ENCODE results near the gene UHRF1. TPM values are rescaled to one million over a fixed set of nuclear protein-coding genes. Genes with fewer than 3 reads are reported as not detected.

The UHRF1 gene
- total and polyA plus RNA-seq, 2 of the 4 experiments (the other 2 are of a cell fraction) = 47.4 to 57.4 TPM

DNA sequence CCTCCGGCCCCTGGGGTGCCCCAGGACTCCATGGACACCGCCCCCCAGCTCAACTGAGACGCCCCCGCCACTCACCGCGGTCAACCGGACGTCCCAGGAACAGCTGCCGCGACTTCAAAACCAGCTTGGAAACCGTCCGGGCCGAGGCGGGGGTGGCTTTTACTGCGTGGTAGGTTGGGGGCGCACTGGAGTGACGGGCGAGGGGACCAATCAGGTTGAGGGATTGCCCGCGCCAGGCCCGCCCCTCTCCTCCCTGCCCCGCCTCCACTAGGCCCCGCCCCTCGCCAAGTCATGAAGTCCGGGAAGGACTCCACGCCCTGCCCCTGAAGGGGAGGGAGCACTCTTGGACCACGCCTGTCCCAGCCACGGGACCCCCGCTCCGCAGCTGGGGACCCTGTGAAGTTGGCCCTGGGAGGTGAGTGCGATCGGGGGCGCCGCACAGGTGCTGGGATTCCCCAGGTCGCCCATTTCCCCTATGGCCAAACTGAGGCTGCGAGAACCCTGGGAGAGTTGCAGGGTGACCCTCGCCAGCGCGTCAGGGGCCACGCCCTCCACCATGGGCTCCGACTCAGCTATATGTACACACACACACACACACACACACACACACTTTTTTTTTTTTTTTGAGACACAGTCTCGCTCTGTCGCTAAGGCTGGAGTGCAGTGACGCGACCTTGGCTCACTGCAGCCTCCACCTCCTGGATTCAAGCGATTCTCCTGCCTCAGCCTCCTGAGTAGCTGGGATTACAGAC, 41.6 kb upstream of the UHRF1 start, which contains the start of gene PLIN3 (continued):
- TF ChIP-seq MAZ (IDR thresholded peaks at IDR 0.05; ENCODE audit: borderline replicate concordance, low read depth, low read length) = peak; percentile 80; the same call in 1 of the 2 replicates
- TF ChIP-seq CHD1 (IDR thresholded peaks at IDR 0.05; ENCODE audit: low read depth, low read length) = no peak
- TF ChIP-seq CEBPB (IDR thresholded peaks at IDR 0.05; ENCODE audit: low read depth, low read length) = no peak

DNA sequence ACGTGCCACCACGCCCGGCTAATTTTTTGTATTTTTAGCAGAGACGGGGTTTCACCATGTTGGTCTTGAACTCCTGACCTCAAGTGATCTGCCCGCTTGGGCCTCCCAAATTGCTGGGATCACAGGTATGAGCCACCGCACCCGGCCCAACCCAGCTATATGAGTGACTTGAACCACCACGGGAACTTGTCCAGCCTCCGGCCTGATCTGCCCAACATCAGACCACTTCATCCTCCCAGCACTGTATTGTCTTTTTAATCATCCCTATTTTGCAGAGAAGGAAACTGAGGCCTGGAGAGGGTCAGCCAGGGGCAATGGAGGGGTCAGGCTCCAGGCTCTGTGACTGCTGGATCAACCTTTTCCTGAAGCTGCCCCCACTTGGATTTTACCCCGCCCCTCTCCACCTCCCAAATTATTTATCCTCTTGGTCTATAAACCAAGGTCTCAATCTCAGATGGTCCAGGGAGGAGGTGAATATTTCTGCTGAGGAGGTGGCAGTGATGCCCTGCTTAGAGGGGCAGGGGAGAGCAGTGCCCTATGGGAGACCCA, 40.9 kb upstream of the UHRF1 start:
- peaks cover 6 to 45% of the 10 kb centered on the region in 2 experiments; a peak in 3 of 4 replicates for H3K79me1 ChIP-seq (ENCODE audit: low read depth in 1 of 2, low read length in 2 of 2)
- H3K27ac ChIP-seq (ENCODE audit: insufficient read depth, low read length) = no peak overlapping the region
- dilution Hi-C loops (cut with HindIII; ENCODE audit: low sequenced_read_pairs, unreplicated experiment) = no loop called here
- intact Hi-C loops (cut with micrococcal nuclease) = loop anchor here (5.0 kb wide), 1 partner anchor 56 kb away; no protein-coding TSS in a partner anchor
- H4K5ac ChIP-seq (ENCODE audit: low read depth, low read length) = peak overlapping the region; percentile 33; the same call in 1 of the 2 replicates
- no peak for ATAC-seq (ENCODE audit: low read depth)
- peak overlapping the region; percentile 6 for H2BK20ac ChIP-seq (ENCODE audit: low read depth, low read length)
- H3K56ac ChIP-seq (ENCODE audit: extremely low read depth, insufficient read depth, low read length) = no peak overlapping the region
- H3K4me3 ChIP-seq (ENCODE audit: insufficient read depth, low read depth, low read length) = no peak overlapping the region
- no peak overlapping the region for H3K14ac ChIP-seq (replicated peaks; ENCODE audit: low read depth, low read length)
- peak overlapping the region; percentile 36; the same call in 2 of the 3 replicates for H2BK15ac ChIP-seq (ENCODE audit: low read depth, low read length)
- CTCF ChIA-PET = interaction anchor here (1.3 kb wide), 1 partner anchor 59 kb away, joined by 6 read pairs; no protein-coding TSS in a partner anchor
- H4K91ac ChIP-seq (ENCODE audit: insufficient read depth, low read depth, low read length) = peak overlapping the region; percentile 94
- DNase-seq = no peak
- peak overlapping the region; percentile 55 to 88; a peak in 2 of 4 replicates for H4K8ac ChIP-seq (ENCODE audit: low read depth in 2 of 2, low read length in 2 of 2)
- POLR2A ChIA-PET (ENCODE audit: unreplicated experiment) = no interaction called here
- H3K9me3 ChIP-seq (ENCODE audit: control insufficient read depth, insufficient read depth, low read length) = no peaks in the 10 kb centered on the region
- H4K20me1 ChIP-seq (ENCODE audit: insufficient read depth, low read length) = peaks cover 26% of the 10 kb centered on the region
- no peaks in the 10 kb centered on the region for H3K27me3 ChIP-seq (ENCODE audit: control insufficient read depth, insufficient read depth, low read length)
- TF ChIP-seq RFX5 (IDR thresholded peaks at IDR 0.05; ENCODE audit: low read depth, low read length) = no peak
- 0 out of 2 replicates have a peak, but pooled peaks cover 3% of the 10 kb centered on the region for H3K36me3 ChIP-seq (ENCODE audit: control insufficient read depth, insufficient read depth, low read length)
- in situ Hi-C loops (cut with MboI; ENCODE audit: low sequenced_read_pairs) = no loop called here
- H3K9me1 ChIP-seq (ENCODE audit: insufficient read depth, low read length) = peaks cover 13% of the 10 kb centered on the region
- H2BK5ac ChIP-seq (ENCODE audit: low read depth, low read length, poor library complexity, severe bottlenecking) = peak overlapping the region; percentile 85
- H3K23ac ChIP-seq (ENCODE audit: low read depth, low read length) = no peak overlapping the region
- H2AK9ac ChIP-seq (replicated peaks; ENCODE audit: low read depth, low read length, poor library complexity) = peak overlapping the region; percentile 60
- peak overlapping the region; percentile 17 for H2AFZ ChIP-seq (replicated peaks; ENCODE audit: low read length, poor library complexity)
- H2BK120ac ChIP-seq (ENCODE audit: low read depth, low read length) = peak overlapping the region; percentile 38; the same call in 1 of the 2 replicates
- WGBS, 2 experiments (ENCODE audit: extremely low coverage in 2 of 2, insufficient read length in 1 of 2) = 78% methylated on average over 4 of the region's 10 CpGs; no CpG with 5 or more reads in 1 of the 2 experiments
- no peak overlapping the region for H3K9ac ChIP-seq (ENCODE audit: low read depth, low read length)
- H3K4ac ChIP-seq (ENCODE audit: low read depth, low read length) = peak overlapping the region; percentile 83
- no peaks in the 10 kb centered on the region for H3K4me1 ChIP-seq (ENCODE audit: control insufficient read depth, insufficient read depth, low read length)
- no TSS peak for BruUV-seq (replicated peaks)
- H3K4me2 ChIP-seq (ENCODE audit: low read depth, low read length) = no peak overlapping the region
- H3K18ac ChIP-seq (ENCODE audit: low read depth, low read length) = no peak overlapping the region
- peak overlapping the region; percentile 42 for H2AK5ac ChIP-seq (ENCODE audit: low read depth, low read length)
